Endothelial cell of umbilical vein (primary cell): ENCODE results near the gene TMEM38A. TPM values are rescaled to one million over a fixed set of nuclear protein-coding genes. Genes with fewer than 3 reads are reported as not detected.

ENCODE experiments used
- BruUV-seq: library from RNA; stranded (reverse); fragments of 400-500 nt; replicated peaks from 2 replicates; lab custom pipeline; 2021; lab: Mats Ljungman, UMichigan
- CTCF ChIA-PET: fragments of 300-600, 350-600 bp; sonication (Branson Sonifier 250); formaldehyde crosslinking; loops from one replicate; lab custom pipeline; 2021; ENCODE audit warnings: antibody characterized with exemption, inconsistent platforms; lab: Charles Lee
- POLR2A ChIA-PET: fragments of 300-600, 350-600 bp; sonication (Branson Sonifier 250); formaldehyde crosslinking; loops from one replicate; lab custom pipeline; 2021; ENCODE audit warnings: antibody characterized with exemption, inconsistent platforms; lab: Charles Lee
- DNase-seq: peaks from one replicate; pipeline ENCODE4 v3.0.0-alpha.2; 2011; ENCODE audit warnings: low read depth, low spot score
- FAIRE-seq: peaks from 2 replicates; lab custom pipeline; 2011; peaks lifted over from hg19 to GRCh38; lab: Jason Lieb, UNC
- H2AFZ ChIP-seq: 2 replicates; pipeline ENCODE4 v1.6.0; 2012; ENCODE audit warnings: low read depth, low read length, control low read depth, inconsistent platforms
- H3K27ac ChIP-seq: 2 replicates; pipeline ENCODE4 v1.5.1; 2011; ENCODE audit warnings: low read depth, mild to moderate bottlenecking, control low read depth, low read length, moderate library complexity; ENCODE audit not compliant: insufficient read depth
- H3K27me3 ChIP-seq, 2 experiments: 2 replicates each; pipeline versions ENCODE4 v1.6.0 to v1.6.1; 2011; ENCODE audit warnings: low read length in 2 of 2, mixed read lengths in 1 of 2; ENCODE audit not compliant: control insufficient read depth in 2 of 2, insufficient read depth in 2 of 2
- H3K36me3 ChIP-seq, 2 experiments: 2 replicates in 1 of 2; 3 replicates in 1 of 2; pipeline ENCODE4 v1.5.1; 2011; ENCODE audit warnings: low read length in 2 of 2, mild to moderate bottlenecking in 1 of 2, moderate library complexity in 1 of 2; ENCODE audit not compliant: control insufficient read depth in 2 of 2, insufficient read depth in 2 of 2; ENCODE audit errors: extremely low read depth in 1 of 2
- H3K4me1 ChIP-seq: 3 replicates; pipeline ENCODE4 v1.5.1; 2011; ENCODE audit warnings: mild to moderate bottlenecking, low read length; ENCODE audit not compliant: control insufficient read depth, insufficient read depth; ENCODE audit errors: extremely low read depth
- H3K4me2 ChIP-seq: 2 replicates; pipeline ENCODE4 v1.6.1; 2011; ENCODE audit warnings: low read length, control low read depth, mixed read lengths; ENCODE audit not compliant: insufficient read depth
- H3K4me3 ChIP-seq, 3 experiments: fragments of 200-600 bp in 1 of 3; sonication (generic), shearing (Covaris generic) in 1 of 3; replicated peaks in 1 of 3; 2 replicates each; pipeline ENCODE4 v1.5.1; 2011 to 2016; ENCODE audit warnings: control low read depth in 3 of 3, low read length in 3 of 3, mild to moderate bottlenecking in 2 of 3, inconsistent platforms in 1 of 3, low read depth in 1 of 3, moderate library complexity in 1 of 3; ENCODE audit not compliant: insufficient read depth in 1 of 3
- H3K79me2 ChIP-seq: 2 replicates; pipeline ENCODE4 v1.6.0; 2012; ENCODE audit warnings: low read length, inconsistent platforms; ENCODE audit not compliant: control insufficient read depth, insufficient read depth
- H3K9ac ChIP-seq: replicated peaks from 2 replicates; pipeline ENCODE3; 2011; ENCODE audit warnings: low read length, control low read depth; ENCODE audit not compliant: insufficient read depth; ENCODE audit errors: extremely low read depth
- H3K9me1 ChIP-seq: replicated peaks from 3 replicates; pipeline ENCODE4 v1.6.0; 2011; ENCODE audit warnings: mild to moderate bottlenecking, low read length; ENCODE audit not compliant: control insufficient read depth, insufficient read depth; ENCODE audit errors: extremely low read depth
- H3K9me3 ChIP-seq: replicated peaks from 2 replicates; pipeline ENCODE4 v1.5.1; 2012; ENCODE audit warnings: low read length, inconsistent platforms; ENCODE audit not compliant: control insufficient read depth, insufficient read depth
- H4K20me1 ChIP-seq: replicated peaks from 2 replicates; pipeline ENCODE3; 2011; ENCODE audit warnings: mild to moderate bottlenecking, low read length; ENCODE audit not compliant: control insufficient read depth, insufficient read depth; ENCODE audit errors: extremely low read depth
- EZH2 ChIP-seq: IDR thresholded peaks from 2 replicates; pipeline ENCODE4 v1.6.1; 2012; ENCODE audit warnings: borderline replicate concordance, low read depth, mild to moderate bottlenecking, moderate library complexity, low read length, inconsistent platforms; ENCODE audit not compliant: severe bottlenecking
- FOS ChIP-seq: IDR thresholded peaks from 2 replicates; pipeline ENCODE4 v1.6.1; 2011; ENCODE audit warnings: mild to moderate bottlenecking, low read length, moderate library complexity, borderline replicate concordance; ENCODE audit not compliant: insufficient read depth
- GATA2 ChIP-seq: IDR thresholded peaks from 2 replicates; pipeline ENCODE4 v1.7.0; 2011; ENCODE audit warnings: low read depth, mild to moderate bottlenecking, moderate library complexity, mixed read lengths, low read length; ENCODE audit not compliant: insufficient read length, insufficient read depth
- JUN ChIP-seq: IDR thresholded peaks from 2 replicates; pipeline ENCODE4 v1.6.1; 2011; ENCODE audit warnings: borderline replicate concordance, low read depth; ENCODE audit not compliant: insufficient read length, insufficient read depth
- MYC ChIP-seq: IDR thresholded peaks from one replicate; pipeline ENCODE4 v1.6.1; 2011; ENCODE audit warnings: mild to moderate bottlenecking, low read depth, low read length
- POLR2A ChIP-seq: IDR thresholded peaks from 2 replicates; pipeline ENCODE4 v1.6.1; 2012; ENCODE audit warnings: low read depth, mild to moderate bottlenecking, control low read depth, low read length
- POLR2AphosphoS5 ChIP-seq: IDR thresholded peaks from 2 replicates; pipeline ENCODE4 v1.6.1; 2012; ENCODE audit warnings: low read depth, mild to moderate bottlenecking, control low read depth, low read length, moderate library complexity; ENCODE audit not compliant: insufficient read depth
- dilution Hi-C: fragments of 300-500 bp; cut with MboI; formaldehyde crosslinking; loops from one replicate; pipeline ENCODE4 v1.15.0; 2019; ENCODE audit warnings: low sequenced_read_pairs; ENCODE audit not compliant: extremely low pct_ligation_motif_present
- intact Hi-C: fragments of 100-400 bp; cut with micrococcal nuclease; formaldehyde crosslinking; loops from one replicate; pipeline ENCODE4 v1.10.0; 2022
- polyA plus RNA-seq, 4 experiments: library from polyadenylated mRNA; depleted of rRNA in 3 of 4; stranded (reverse) in 3 of 4; unstranded in 1 of 4; fragments of >200 nt; gene quantifications; 2 replicates each; pipeline versions ENCODE4 v1.2.1 to v1.2.3, GENCODE V29; 2011 to 2012; ENCODE audit warnings: missing spikeins in 1 of 4
- total RNA-seq: library from RNA; stranded (reverse); gene quantifications from 2 replicates; pipeline ENCODE4 v1.2.3, GENCODE V29; 2021
- TF ChIP-seq, protein P1 (sequence below), 2 donors: IDR thresholded peaks; 1 replicate in 1 of 2; 2 replicates in 1 of 2; pipeline ENCODE4 v1.5.1; 2011; ENCODE audit warnings: low read length in 2 of 2, mild to moderate bottlenecking in 2 of 2, moderate library complexity in 2 of 2, control low read depth in 1 of 2, inconsistent platforms in 1 of 2, low read depth in 1 of 2; ENCODE audit not compliant: insufficient read depth in 1 of 2; ENCODE audit errors: extremely low read depth in 1 of 2
- TF ChIP-seq, protein P2 (sequence below): IDR thresholded peaks from 2 replicates; pipeline ENCODE4 v1.6.1; 2011; ENCODE audit not compliant: insufficient read depth, insufficient read length

The TMEM38A gene
- total and polyA plus RNA-seq, 2 donors (not counting 3 experiments of a cell fraction or from before 2014, with no cell fraction given), result 1.6 TPM

GRCh38 chr19:16627928-16628182 lies 33.1 kb upstream of the TMEM38A start:
- ChIA-PET POLR2A (interaction anchor here (0.6 to 1.9 kb wide), 5 partner anchors 32 to 84 kb away, joined by 3 to 8 read pairs (median 3); partner anchors contain the start of genes SMIM7 and TMEM38A), CTCF (interaction anchor here (0.6 to 1.2 kb wide), 4 partner anchors 19 to 193 kb away, joined by 3 read pairs; no protein-coding TSS in a partner anchor)
- Histone ChIP-seq H3K4me3 (peak overlapping the region; percentile 79 to 90 (median 90)), H3K4me2 (peak overlapping the region; percentile 96), H3K79me2 (peaks cover 49% of the 10 kb centered on the region), H3K9me3 (no peaks in the 10 kb centered on the region), H3K4me1 (peaks cover 18% of the 10 kb centered on the region), H3K27ac (peak overlapping the region; percentile 59), H3K9me1 (no peaks in the 10 kb centered on the region), H3K36me3 (peaks cover 2 to 17% of the 10 kb centered on the region in 2 experiments), H3K9ac (peak overlapping the region; percentile 90), H4K20me1 (no peaks in the 10 kb centered on the region), H2AFZ (no peak overlapping the region), H3K27me3 (no peaks in the 10 kb centered on the region)
- intact Hi-C loops, result loop anchor here (1.0 to 5.0 kb wide), 5 partner anchors 32 to 101 kb away; partner anchors contain the start of genes SLC35E1 and SMIM7
- dilution Hi-C loops, result no loop called here
- DNase-seq (no peak), FAIRE-seq (no peak)
- BruUV-seq, result no TSS peak
- TF ChIP-seq MYC (no peak), FOS (no peak), EZH2 (no peak), GATA2 (no peak), POLR2A (no peak), POLR2AphosphoS5 (no peak), JUN (no peak)
- TF ChIP-seq, protein P1, sequence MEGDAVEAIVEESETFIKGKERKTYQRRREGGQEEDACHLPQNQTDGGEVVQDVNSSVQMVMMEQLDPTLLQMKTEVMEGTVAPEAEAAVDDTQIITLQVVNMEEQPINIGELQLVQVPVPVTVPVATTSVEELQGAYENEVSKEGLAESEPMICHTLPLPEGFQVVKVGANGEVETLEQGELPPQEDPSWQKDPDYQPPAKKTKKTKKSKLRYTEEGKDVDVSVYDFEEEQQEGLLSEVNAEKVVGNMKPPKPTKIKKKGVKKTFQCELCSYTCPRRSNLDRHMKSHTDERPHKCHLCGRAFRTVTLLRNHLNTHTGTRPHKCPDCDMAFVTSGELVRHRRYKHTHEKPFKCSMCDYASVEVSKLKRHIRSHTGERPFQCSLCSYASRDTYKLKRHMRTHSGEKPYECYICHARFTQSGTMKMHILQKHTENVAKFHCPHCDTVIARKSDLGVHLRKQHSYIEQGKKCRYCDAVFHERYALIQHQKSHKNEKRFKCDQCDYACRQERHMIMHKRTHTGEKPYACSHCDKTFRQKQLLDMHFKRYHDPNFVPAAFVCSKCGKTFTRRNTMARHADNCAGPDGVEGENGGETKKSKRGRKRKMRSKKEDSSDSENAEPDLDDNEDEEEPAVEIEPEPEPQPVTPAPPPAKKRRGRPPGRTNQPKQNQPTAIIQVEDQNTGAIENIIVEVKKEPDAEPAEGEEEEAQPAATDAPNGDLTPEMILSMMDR (IDR thresholded peaks at IDR 0.05; ENCODE audit: extremely low read depth in 1 of 2, insufficient read depth in 1 of 2, low read depth in 1 of 2, low read length in 2 of 2), result no peak
- TF ChIP-seq, protein P2, sequence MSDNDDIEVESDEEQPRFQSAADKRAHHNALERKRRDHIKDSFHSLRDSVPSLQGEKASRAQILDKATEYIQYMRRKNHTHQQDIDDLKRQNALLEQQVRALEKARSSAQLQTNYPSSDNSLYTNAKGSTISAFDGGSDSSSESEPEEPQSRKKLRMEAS, result no peak
